Activated CD4-positive, alpha-beta T cell treated with anti-CD3 and anti-CD28 coated beads for 36 hours (primary cell): Measurements from ENCODE around the gene ELMOD2. TPM values are rescaled to one million over a fixed set of nuclear protein-coding genes. Genes with fewer than 3 reads are reported as not detected.
A peak's percentile ranks its signal among the peaks of the same experiment; 100 is the strongest.
"Not testable (repeated sequence)": the region's sequence is repeated elsewhere in the genome, so short reads cannot be mapped to it uniquely, and the experiment has no call there.

Experiments used
- ATAC-seq: fragments of 200-7000 bp; cut with Tn5 transposase; one replicate; pipeline ENCODE4 v1.10.0; 2021; ENCODE audit warnings: mild to moderate bottlenecking, moderate library complexity
- CTCF ChIA-PET: fragments of 350-600 bp; sonication (Branson Sonifier 250); formaldehyde crosslinking; loops from one replicate; lab custom pipeline; 2021; ENCODE audit warnings: antibody characterized with exemption; lab: Charles Lee
- POLR2A ChIA-PET: fragments of 350-600 bp; sonication (Branson Sonifier 250); formaldehyde crosslinking; loops from one replicate; lab custom pipeline; 2021; ENCODE audit warnings: antibody characterized with exemption, inconsistent platforms; lab: Charles Lee
- DNase-seq: peaks from one replicate; pipeline ENCODE4 v3.0.0-alpha.2; 2020
- H3K27ac Mint-ChIP-seq: one replicate; pipeline ENCODE4 v1.8.0; 2021; ENCODE audit warnings: mixed read lengths
- H3K27me3 Mint-ChIP-seq: one replicate; pipeline ENCODE4 v1.8.0; 2021; ENCODE audit warnings: mixed read lengths
- H3K36me3 Mint-ChIP-seq: one replicate; pipeline ENCODE4 v1.8.0; 2021; ENCODE audit warnings: low read depth, mixed read lengths
- H3K4me1 Mint-ChIP-seq: one replicate; pipeline ENCODE4 v1.8.0; 2021; ENCODE audit warnings: mixed read lengths
- H3K4me3 Mint-ChIP-seq: one replicate; pipeline ENCODE4 v1.8.0; 2021; ENCODE audit warnings: mild to moderate bottlenecking, moderate library complexity, mixed read lengths
- H3K9me3 Mint-ChIP-seq: one replicate; pipeline ENCODE4 v1.8.0; 2021; ENCODE audit warnings: low read depth, mixed read lengths
- intact Hi-C, 2 experiments: fragments of 100-400 bp; cut with DNase I in 1 of 2; cut with micrococcal nuclease in 1 of 2; formaldehyde crosslinking; loops; one replicate each; pipeline versions ENCODE4 v1.14.2 to v1.15.1; 2022 to 2024; cut with DNase I, micrococcal nuclease
- total RNA-seq, 2 experiments: library from RNA; stranded (reverse); gene quantifications; one replicate each; pipeline ENCODE4 v1.2.3, GENCODE V29; 2021

Gene ELMOD2, protein sequence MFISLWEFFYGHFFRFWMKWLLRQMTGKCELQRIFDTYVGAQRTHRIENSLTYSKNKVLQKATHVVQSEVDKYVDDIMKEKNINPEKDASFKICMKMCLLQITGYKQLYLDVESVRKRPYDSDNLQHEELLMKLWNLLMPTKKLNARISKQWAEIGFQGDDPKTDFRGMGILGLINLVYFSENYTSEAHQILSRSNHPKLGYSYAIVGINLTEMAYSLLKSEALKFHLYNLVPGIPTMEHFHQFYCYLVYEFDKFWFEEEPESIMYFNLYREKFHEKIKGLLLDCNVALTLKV
- total RNA-seq: 10 to 100 TPM; 13.2 to 14.3 TPM

DNA sequence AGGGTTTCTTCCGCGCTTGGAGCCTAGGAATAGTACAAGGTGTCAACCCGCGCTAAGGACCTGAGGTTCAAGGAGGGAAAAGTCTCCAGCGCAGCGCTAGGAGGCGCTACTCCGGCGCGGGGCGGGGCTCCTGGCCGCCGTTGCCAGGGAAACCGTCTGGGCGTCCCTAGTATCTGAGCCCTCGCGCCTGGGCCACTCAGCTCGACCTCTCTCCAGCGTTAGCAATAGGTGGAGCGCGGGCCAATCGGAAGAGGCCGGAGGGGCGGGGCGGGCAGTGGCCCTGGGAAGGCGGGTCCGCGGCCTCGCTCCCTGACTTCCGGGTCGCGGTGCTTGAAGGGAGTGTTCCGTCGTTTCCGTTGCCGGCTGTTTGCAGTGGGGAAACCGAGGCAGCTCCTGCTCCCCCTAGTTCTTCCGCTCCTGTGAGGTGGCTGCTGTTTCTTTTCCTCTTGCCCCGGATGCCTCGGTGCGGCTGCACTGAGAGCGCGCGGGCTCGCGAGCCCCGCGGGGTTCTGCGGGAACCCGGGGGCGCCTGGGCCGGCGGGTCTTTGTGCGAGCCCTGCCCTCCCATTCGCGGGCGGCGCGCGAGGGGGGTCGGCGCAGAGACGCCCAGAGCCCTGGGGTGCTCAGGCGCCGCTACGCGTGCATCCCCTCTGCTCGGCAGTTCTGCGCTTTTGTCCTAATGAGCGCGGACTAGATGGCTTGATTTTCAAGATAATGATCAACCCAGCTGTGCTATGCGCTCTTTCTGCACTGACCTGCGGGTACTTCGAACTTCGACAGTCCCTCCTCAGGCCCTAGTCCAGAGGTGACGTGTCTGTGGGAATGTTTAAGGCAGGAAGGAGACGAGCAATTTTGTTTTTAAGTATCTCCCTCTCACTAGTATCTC lies at the start of gene ELMOD2:
Gene ELMOD2 (plus strand): TSS at position 312 of the 886 bp plus-strand sequence. CDS start 1,261 bp downstream, outside the sequence.
- no peaks in the 10 kb centered on the region for H3K27me3 Mint-ChIP-seq
- peak; percentile 99 for DNase-seq
- ChIA-PET POLR2A (interaction anchor here (1.0 kb wide), 1 partner anchor 151 kb away, joined by 3 read pairs; the partner anchor contains the start of gene SCOC), CTCF (interaction anchor here (0.7 to 5.1 kb wide), 13 partner anchors 13 to 872 kb away, joined by 3 to 18 read pairs (median 4); partner anchors contain the start of genes CLGN and SCOC)
- H3K27ac Mint-ChIP-seq: peak within 1 kb of the TSS; percentile 32
- H3K4me3 Mint-ChIP-seq: peak within 1 kb of the TSS; percentile 82
- peaks cover 14% of the 10 kb centered on the region for H3K36me3 Mint-ChIP-seq
- ATAC-seq: peak; percentile 100
- intact Hi-C loops: loop anchor here (1.0 to 10.0 kb wide), 15 partner anchors 32 to 1509 kb away; partner anchors contain the start of genes NAA15 (in 2 of the 2), NDUFC1 (in 2 of the 2), SCOC (in 2 of the 2) and SETD7 (in 2 of the 2)
- H3K4me1 Mint-ChIP-seq: peaks cover 19% of the 10 kb centered on the region
- H3K9me3 Mint-ChIP-seq: no peaks in the 10 kb centered on the region

DNA sequence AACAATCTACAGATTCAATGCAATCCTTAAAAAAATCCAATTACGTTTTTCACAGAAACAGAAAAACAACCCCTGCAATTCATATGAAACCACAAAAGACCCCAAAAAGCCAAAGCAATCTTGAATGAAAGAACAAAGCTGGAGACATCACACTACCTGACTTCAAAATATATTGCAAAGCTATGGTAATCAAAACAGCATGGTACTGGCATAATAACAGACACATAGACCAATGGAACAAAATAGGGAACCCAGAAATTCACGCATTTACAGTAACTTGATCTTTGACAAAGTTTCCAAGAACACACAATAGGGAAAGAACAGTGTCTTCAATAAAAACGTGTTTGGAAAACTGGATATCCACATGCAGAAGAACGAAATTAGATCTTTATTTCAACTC lies 40.5 kb upstream of the ELMOD2 start:
- ATAC-seq (no peak), DNase-seq (no peak)
- ChIA-PET CTCF (no interaction called here), POLR2A (no interaction called here)
- no peaks in the 10 kb centered on the region for H3K36me3 Mint-ChIP-seq
- intact Hi-C loops: no loop called here
- peaks cover 10% of the 10 kb centered on the region for H3K27me3 Mint-ChIP-seq
- H3K4me3 Mint-ChIP-seq: no peak overlapping the region
- H3K9me3 Mint-ChIP-seq: peaks cover 5% of the 10 kb centered on the region
- H3K4me1 Mint-ChIP-seq: no peaks in the 10 kb centered on the region
- no peak overlapping the region for H3K27ac Mint-ChIP-seq

DNA sequence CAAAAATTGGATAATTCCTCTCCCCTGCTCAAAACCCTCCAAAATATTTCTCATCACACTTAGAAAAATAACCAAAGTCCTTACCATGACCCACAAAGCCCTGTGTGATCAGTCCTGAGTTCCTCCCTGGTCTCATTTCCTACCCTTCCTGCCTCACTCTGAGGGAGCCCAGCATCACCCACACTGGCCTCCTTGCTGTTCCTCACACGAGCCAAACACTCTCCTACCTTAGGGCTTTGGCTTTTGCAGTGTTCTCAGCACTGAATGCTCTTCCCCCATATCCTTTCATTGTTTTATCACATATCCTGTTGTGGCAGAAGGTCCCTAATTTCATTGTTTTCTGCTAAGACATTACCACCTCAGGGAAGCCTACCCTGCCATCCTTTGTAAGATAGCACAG lies 38.0 kb upstream of the ELMOD2 start:
- H3K36me3 Mint-ChIP-seq: no peaks in the 10 kb centered on the region
- POLR2A ChIA-PET: no interaction called here
- H3K27me3 Mint-ChIP-seq: peaks cover 10% of the 10 kb centered on the region
- H3K9me3 Mint-ChIP-seq: peaks cover 5% of the 10 kb centered on the region
- H3K4me3 Mint-ChIP-seq: no peak overlapping the region
- ATAC-seq (no peak), DNase-seq (no peak)
- intact Hi-C loops: no loop called here
- CTCF ChIA-PET: no interaction called here
- no peak overlapping the region for H3K27ac Mint-ChIP-seq
- H3K4me1 Mint-ChIP-seq: no peaks in the 10 kb centered on the region

DNA sequence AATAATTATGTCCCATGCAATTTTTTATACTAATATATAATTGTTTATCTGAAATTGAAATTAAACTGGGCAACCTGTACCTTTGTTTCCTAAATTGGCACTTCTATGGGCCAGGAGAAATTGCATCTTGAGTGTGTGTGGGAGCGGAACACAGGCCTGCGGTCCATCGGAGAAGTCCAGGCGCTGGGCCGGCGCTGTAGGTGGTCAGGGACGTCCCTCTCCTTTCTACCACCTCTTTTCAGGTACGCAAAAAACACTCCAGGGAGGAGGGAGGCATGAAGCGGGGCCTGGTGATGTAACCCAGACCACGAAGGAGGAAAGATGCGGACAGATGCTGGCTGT lies 26.6 kb upstream of the ELMOD2 start:
- no peaks in the 10 kb centered on the region for H3K36me3 Mint-ChIP-seq
- CTCF ChIA-PET: no interaction called here
- intact Hi-C loops: no loop called here
- H3K27me3 Mint-ChIP-seq: peaks cover 44% of the 10 kb centered on the region
- no peak overlapping the region for H3K27ac Mint-ChIP-seq
- H3K4me3 Mint-ChIP-seq: peak overlapping the region; percentile 32
- H3K9me3 Mint-ChIP-seq: no peaks in the 10 kb centered on the region
- peaks cover 5% of the 10 kb centered on the region for H3K4me1 Mint-ChIP-seq
- POLR2A ChIA-PET: no interaction called here
- no peak for ATAC-seq
- no peak for DNase-seq

DNA sequence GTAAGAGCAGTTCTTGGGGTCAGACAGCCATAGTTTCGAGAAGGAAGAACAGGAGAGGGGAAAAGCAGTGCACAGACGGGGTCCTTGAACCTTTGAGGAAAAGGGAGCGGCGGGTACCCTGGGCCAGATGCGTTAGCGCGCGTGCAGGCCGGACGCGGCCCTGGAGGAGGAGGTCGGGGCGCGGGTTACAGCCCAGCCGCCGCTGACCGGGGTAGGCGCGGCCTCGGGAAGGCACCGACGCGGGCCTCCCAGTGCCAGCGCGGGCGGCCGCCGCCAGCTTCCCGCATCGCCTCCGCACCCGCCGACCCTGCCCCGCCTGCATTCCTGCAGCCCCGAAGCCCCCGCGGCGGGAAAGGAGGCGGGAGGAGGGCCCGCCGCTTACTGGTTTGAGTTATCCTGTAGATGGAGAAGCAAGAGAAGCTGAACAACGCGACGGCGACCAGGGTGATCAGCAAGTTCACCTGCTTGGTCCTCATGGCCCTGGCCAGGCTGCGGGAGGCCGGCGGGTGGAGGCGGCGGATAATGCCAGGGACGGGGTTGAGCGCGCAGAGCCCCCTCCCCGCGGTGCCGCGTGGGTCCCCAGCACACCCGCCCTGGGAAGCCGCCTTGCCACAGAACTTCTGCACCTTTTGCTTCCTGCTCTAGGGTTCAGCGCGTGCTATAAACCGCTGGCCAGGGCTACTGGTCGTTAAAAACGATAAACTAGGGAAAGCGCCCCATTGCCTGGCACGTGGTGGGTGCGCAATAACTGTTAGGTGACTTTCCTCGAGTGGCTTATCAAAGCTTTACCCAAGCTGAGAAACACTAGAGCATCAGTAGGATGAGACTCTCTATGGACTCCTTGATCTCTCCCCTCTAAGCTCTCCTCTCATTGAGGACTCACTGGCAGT lies 26.0 kb upstream of the ELMOD2 start, which contains the start of gene MGAT4D:
Gene MGAT4D (minus strand): TSS at position 547 of the 890 bp plus-strand sequence. CDS start 71 bp downstream, at position 476.
- H3K27ac Mint-ChIP-seq: no peak within 1 kb of the TSS
- ChIA-PET CTCF (interaction anchor here (0.7 kb wide), 1 partner anchor 44 kb away, joined by 3 read pairs; no protein-coding TSS in a partner anchor), POLR2A (no interaction called here)
- intact Hi-C loops: no loop called here
- peak; percentile 23 for ATAC-seq
- H3K27me3 Mint-ChIP-seq: peaks cover 47% of the 10 kb centered on the region
- peaks cover 5% of the 10 kb centered on the region for H3K4me1 Mint-ChIP-seq
- H3K36me3 Mint-ChIP-seq: no peaks in the 10 kb centered on the region
- H3K9me3 Mint-ChIP-seq: no peaks in the 10 kb centered on the region
- H3K4me3 Mint-ChIP-seq: peak within 1 kb of the TSS; percentile 32
- DNase-seq: peak; percentile 14

DNA sequence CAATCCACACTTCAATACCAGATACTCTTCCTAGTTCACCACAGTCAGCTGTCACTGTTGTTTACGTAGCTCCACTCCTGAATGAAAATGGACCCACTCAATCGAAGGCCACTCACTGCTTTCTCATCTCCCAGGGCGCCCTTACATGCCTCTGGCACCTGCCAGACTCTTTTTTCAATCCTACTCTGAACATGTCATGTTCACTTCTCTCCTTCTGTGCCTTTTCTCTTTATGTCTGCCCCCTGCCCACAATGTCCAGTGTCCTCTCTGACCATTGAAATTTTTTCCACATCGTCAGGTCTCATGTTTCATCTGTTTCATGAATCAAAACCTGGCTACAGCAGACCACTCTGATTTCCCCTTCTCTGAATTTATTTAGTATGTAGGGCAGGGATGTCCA lies 24.6 kb upstream of the ELMOD2 start:
- H3K4me1 Mint-ChIP-seq: peaks cover 5% of the 10 kb centered on the region
- ChIA-PET CTCF (interaction anchor here (0.6 kb wide), 1 partner anchor 472 kb away, joined by 4 read pairs; no protein-coding TSS in a partner anchor), POLR2A (no interaction called here)
- DNase-seq (no peak), ATAC-seq (no peak)
- no peaks in the 10 kb centered on the region for H3K9me3 Mint-ChIP-seq
- H3K27me3 Mint-ChIP-seq: peaks cover 51% of the 10 kb centered on the region
- intact Hi-C loops: no loop called here
- no peak overlapping the region for H3K27ac Mint-ChIP-seq
- H3K36me3 Mint-ChIP-seq: no peaks in the 10 kb centered on the region
- no peak overlapping the region for H3K4me3 Mint-ChIP-seq

DNA sequence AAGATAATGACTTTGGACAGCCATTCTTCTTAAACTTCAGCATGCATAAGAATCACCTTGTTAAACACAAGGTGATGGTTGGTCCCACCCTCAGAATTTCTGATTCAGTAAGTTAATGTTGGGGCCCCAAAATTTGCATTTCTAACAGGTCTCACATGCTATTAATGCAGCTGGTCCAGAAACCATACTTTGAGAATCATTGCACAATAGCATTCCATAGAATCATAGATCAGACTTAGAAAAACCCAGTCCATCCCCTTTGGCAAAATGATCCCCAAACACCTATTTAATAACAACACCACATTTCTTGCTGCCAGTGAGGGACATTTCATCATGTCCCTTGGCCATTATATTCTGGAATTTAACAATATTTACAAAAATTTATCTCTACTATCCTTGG lies 19.7 kb upstream of the ELMOD2 start:
- Mint-ChIP-seq H3K27ac (no peak overlapping the region), H3K27me3 (peaks cover 40% of the 10 kb centered on the region), H3K36me3 (no peaks in the 10 kb centered on the region), H3K4me1 (no peaks in the 10 kb centered on the region), H3K4me3 (no peak overlapping the region), H3K9me3 (no peaks in the 10 kb centered on the region)
- no peak for ATAC-seq
- ChIA-PET CTCF (no interaction called here), POLR2A (no interaction called here)
- DNase-seq: no peak
- intact Hi-C loops: no loop called here

DNA sequence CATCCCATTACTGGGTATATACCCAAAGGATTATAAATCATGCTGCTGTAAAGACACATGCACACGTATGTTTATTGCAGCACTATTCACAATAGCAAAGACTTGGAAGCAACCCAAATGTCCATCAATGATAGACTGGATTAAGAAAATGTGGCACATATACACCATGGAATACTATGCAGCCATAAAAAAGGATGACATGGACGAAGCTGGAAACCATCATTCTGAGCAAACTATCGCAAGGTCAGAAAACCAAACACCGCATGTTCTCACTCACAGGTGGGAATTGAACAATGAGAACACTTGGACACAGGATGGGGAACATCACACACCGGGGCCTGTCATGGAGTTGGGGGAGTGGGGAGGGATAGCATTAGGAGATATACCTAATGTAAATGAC lies 10.2 kb upstream of the ELMOD2 start:
- H3K4me3 Mint-ChIP-seq, intact Hi-C loops, ATAC-seq, H3K27ac Mint-ChIP-seq, H3K36me3 Mint-ChIP-seq, CTCF ChIA-PET, H3K4me1 Mint-ChIP-seq, POLR2A ChIA-PET, DNase-seq, H3K9me3 Mint-ChIP-seq: not testable (repeated sequence)
- peaks cover 26% of the 10 kb centered on the region for H3K27me3 Mint-ChIP-seq

DNA sequence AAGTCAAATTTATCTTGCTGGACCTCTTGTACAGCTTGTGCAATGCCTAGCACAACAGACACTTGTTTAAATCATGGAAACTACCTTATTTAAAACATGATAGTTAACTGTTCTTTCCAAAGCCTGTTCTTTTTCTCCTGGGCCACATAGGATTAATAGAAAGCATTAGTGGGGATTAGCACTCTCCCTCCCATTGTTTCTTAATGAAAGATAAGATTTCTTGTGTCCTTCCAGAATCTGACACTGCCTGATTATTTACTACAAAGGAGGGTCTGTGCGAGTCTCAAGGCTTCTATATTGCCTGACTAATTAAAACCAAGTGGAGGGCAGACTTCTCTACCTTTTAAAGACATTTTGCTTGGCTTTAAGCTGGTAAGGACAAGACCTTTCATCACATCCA lies 8.5 kb upstream of the ELMOD2 start:
- peaks cover 15% of the 10 kb centered on the region for H3K27me3 Mint-ChIP-seq
- no peaks in the 10 kb centered on the region for H3K9me3 Mint-ChIP-seq
- ATAC-seq (no peak), DNase-seq (no peak)
- intact Hi-C loops: no loop called here
- POLR2A ChIA-PET: no interaction called here
- no peaks in the 10 kb centered on the region for H3K36me3 Mint-ChIP-seq
- H3K27ac Mint-ChIP-seq: no peak overlapping the region
- no peaks in the 10 kb centered on the region for H3K4me1 Mint-ChIP-seq
- CTCF ChIA-PET: interaction anchor here (1.0 kb wide), 1 partner anchor 23 kb away, joined by 3 read pairs; no protein-coding TSS in a partner anchor
- H3K4me3 Mint-ChIP-seq: no peak overlapping the region

DNA sequence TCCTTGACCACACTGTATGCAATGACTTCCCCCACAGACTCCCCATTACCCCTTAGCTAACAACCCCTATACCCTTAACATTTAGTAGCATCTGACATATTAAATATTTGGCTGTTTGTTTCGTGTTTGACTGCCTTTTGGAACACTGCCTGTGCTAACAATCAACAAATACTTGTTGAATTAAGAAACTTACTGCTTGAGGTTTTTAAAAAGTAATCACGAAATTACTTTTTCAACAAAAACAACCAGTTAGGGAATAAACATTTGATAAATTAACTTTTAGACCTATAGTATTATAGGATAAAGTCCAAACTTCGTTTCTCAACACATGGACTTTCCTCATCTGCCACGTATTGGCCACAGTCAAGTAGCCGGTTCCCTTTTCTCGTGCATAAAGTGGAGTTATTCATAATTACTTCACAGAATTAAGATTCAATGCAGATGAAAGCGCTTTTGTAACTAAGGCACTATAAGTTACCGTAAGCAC lies 555 bp upstream of the ELMOD2 start:
- DNase-seq (no peak), ATAC-seq (no peak)
- intact Hi-C loops: loop anchor here (1.0 to 10.0 kb wide), 8 partner anchors 87 to 1439 kb away; partner anchors contain the start of genes NAA15 (in 2 of the 2), NDUFC1 (in 2 of the 2), SETD7 (in 2 of the 2) and ELF2 (in 1 of the 2)
- H3K4me3 Mint-ChIP-seq: peak overlapping the region; percentile 82
- H3K36me3 Mint-ChIP-seq: peaks cover 13% of the 10 kb centered on the region
- H3K4me1 Mint-ChIP-seq: peaks cover 19% of the 10 kb centered on the region
- ChIA-PET CTCF (interaction anchor here (1.0 to 3.2 kb wide), 7 partner anchors 86 to 871 kb away, joined by 3 to 18 read pairs (median 4); partner anchors contain the start of genes CLGN and SCOC), POLR2A (interaction anchor here (1.0 kb wide), 1 partner anchor 150 kb away, joined by 3 read pairs; the partner anchor contains the start of gene SCOC)
- H3K27me3 Mint-ChIP-seq: no peaks in the 10 kb centered on the region
- no peak overlapping the region for H3K27ac Mint-ChIP-seq
- H3K9me3 Mint-ChIP-seq: no peaks in the 10 kb centered on the region
